ENCODE measurements around the gene TARS2.

Gene TARS2

GRCh38 chr1:150466964-150467363, 20.3 kb upstream of the TARS2 start:
- no peak for DNase-seq
- Mint-ChIP-seq H3K9me3 (no peaks in the 10 kb centered on the region), H3K36me3 (ENCODE audit: low read depth) (peaks cover 53% of the 10 kb centered on the region), H3K27me3 (ENCODE audit: low read depth, poor library complexity) (no peaks in the 10 kb centered on the region), H3K4me1 (peaks cover 6% of the 10 kb centered on the region), H3K4me3 (no peak overlapping the region), H3K27ac (no peak overlapping the region)
- no peak for TF ChIP-seq CTCF (IDR thresholded peaks at IDR 0.05)

GRCh38 chr1:150469291-150469690, 17.9 kb upstream of the TARS2 start:
- Mint-ChIP-seq H3K9me3 (no peaks in the 10 kb centered on the region), H3K36me3 (ENCODE audit: low read depth) (peaks cover 51% of the 10 kb centered on the region), H3K4me1 (peaks cover 29% of the 10 kb centered on the region), H3K27me3 (ENCODE audit: low read depth, poor library complexity) (no peaks in the 10 kb centered on the region), H3K27ac (no peak overlapping the region), H3K4me3 (no peak overlapping the region)
- DNase-seq = no peak
- no peak for TF ChIP-seq CTCF (IDR thresholded peaks at IDR 0.05)

- Mint-ChIP-seq H3K4me3 (no peak overlapping the region), H3K4me1 (peaks cover 63% of the 10 kb centered on the region), H3K9me3 (no peaks in the 10 kb centered on the region), H3K36me3 (ENCODE audit: low read depth) (peaks cover 34% of the 10 kb centered on the region), H3K27ac (peak overlapping the region; percentile 90), H3K27me3 (ENCODE audit: low read depth, poor library complexity) (no peaks in the 10 kb centered on the region)
- no peak for DNase-seq
- no peak for TF ChIP-seq CTCF (IDR thresholded peaks at IDR 0.05)
Observed at GRCh38 chr1:150472601-150473200, 14.5 kb upstream of the TARS2 start.

- Mint-ChIP-seq H3K4me1 (peaks cover 73% of the 10 kb centered on the region), H3K36me3 (ENCODE audit: low read depth) (peaks cover 34% of the 10 kb centered on the region), H3K9me3 (no peaks in the 10 kb centered on the region), H3K27me3 (ENCODE audit: low read depth, poor library complexity) (no peaks in the 10 kb centered on the region), H3K27ac (peak overlapping the region; percentile 89), H3K4me3 (peak overlapping the region; percentile 53)
- DNase-seq = no peak
- TF ChIP-seq CTCF (IDR thresholded peaks at IDR 0.05) = no peak
Observed at GRCh38 chr1:150473659-150474058, 13.6 kb upstream of the TARS2 start.

- peaks cover 34% of the 10 kb centered on the region for H3K36me3 Mint-ChIP-seq (ENCODE audit: low read depth)
- DNase-seq = no peak
- peaks cover 80% of the 10 kb centered on the region for H3K4me1 Mint-ChIP-seq
- H3K27ac Mint-ChIP-seq = peak overlapping the region; percentile 89
- no peak for TF ChIP-seq CTCF (IDR thresholded peaks at IDR 0.05)
- no peaks in the 10 kb centered on the region for H3K9me3 Mint-ChIP-seq
- peak overlapping the region; percentile 34 for H3K4me3 Mint-ChIP-seq
- H3K27me3 Mint-ChIP-seq (ENCODE audit: low read depth, poor library complexity) = no peaks in the 10 kb centered on the region
Observed at GRCh38 chr1:150474869-150475268, 12.3 kb upstream of the TARS2 start.

- peak overlapping the region; percentile 89 for H3K27ac Mint-ChIP-seq
- H3K4me3 Mint-ChIP-seq = peak overlapping the region; percentile 43
- TF ChIP-seq CTCF (IDR thresholded peaks at IDR 0.05) = no peak
- H3K9me3 Mint-ChIP-seq = no peaks in the 10 kb centered on the region
- peaks cover 79% of the 10 kb centered on the region for H3K4me1 Mint-ChIP-seq
- H3K27me3 Mint-ChIP-seq (ENCODE audit: low read depth, poor library complexity) = no peaks in the 10 kb centered on the region
- DNase-seq = no peak
- H3K36me3 Mint-ChIP-seq (ENCODE audit: low read depth) = peaks cover 15% of the 10 kb centered on the region
Observed at GRCh38 chr1:150476754-150477153, 10.5 kb upstream of the TARS2 start.
